Central memory CD4-positive, alpha-beta T cell (primary cell): ENCODE measurements around the gene WSB1.
A peak's percentile ranks its signal among the peaks of the same experiment; 100 is the strongest.

Experiments used
- DNase-seq: peaks from one replicate; pipeline ENCODE4 v3.0.0; 2022

The WSB1 gene

DNA sequence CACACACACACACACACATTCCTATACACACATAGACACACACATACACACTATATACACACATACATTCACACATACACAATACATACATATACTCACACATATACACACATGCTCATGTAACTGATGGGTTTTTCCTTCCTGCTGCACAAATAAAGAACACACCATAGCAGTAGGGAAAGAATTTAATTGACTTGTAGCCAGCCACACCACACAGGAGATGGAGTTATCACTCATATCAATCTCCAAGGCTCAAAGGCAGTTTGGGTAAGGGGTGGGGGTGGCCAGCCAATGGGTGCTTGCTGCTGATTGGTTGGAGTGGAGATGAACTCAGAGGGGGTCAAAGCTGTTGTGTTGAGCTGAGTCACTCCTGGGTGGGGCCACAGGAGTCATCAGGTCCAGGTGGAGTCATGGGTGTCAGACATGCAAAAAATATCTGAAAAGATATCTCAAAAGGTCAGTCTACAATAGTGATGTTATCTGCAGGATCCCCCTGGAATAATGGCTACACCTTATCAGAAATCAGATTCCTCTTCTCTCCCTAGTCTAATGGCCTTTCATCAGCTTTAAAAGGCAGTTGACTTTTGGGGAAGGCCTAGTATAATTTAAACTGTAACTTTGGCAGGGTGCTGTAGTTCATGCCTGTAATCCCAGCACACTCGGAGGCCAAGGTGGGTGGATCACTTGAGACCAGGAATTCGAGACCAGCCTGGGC lies 46.1 kb downstream of the WSB1 start:
- DNase-seq: no peak

DNA sequence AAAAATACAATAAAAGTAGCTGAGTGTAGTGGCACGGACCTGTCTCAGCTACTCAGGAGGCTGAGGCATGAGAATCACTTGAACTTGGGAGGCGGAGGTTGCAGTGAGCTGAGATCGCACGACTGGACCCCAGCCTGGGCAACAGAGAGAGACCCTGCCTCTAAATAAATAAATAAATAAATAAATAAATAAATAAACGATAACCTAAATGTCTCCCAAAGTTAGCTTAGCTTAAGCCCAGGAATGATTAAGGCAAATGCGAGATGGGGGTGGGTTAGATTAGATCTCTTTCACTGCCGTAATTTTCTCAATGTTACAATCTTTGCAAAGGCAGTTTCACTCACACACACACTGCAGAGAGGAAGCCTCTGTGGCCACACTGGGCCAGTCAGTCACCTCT lies 46.7 kb downstream of the WSB1 start:
- DNase-seq: no peak

DNA sequence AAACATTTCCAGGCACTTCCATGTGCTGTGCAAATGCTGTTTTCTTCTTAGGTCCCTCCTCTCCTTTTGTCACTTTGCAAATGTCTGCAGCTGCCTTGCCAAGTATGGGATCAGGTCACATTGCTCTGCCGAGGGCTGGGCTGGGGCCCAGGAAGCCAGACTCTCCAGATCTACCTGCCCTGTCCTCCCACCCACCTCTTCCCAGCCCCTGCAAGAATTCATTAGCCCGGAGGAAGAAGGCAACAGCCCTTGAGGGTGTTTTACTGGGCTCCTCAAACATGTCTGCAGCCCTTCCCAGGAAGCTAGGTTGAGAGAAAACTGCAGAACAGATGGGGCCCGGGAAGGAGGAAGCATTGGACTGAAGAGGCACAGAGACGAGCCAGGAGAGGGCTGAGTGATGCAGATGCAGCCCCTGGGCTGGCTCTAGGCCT lies 47.1 kb downstream of the WSB1 start:
- no peak for DNase-seq

DNA sequence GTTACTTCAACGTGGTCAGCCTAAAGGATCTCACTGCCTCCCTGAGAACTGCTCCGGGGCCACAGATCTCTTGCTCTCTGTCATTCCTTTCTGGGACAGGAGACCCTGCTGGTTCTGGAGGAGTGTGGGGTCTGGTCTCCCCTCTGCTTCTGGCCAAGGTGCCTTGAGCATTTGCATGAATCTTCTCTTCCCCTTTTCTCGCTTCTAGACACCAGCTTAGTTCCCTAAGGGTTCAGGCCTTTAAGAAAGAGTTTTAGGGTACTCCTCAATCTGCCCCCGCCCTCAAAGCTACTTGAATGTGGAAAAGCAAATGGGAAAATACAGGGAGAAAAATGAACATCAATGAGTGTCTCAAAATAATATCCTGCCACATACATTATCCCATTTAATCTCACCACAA lies 48.1 kb downstream of the WSB1 start:
- no peak for DNase-seq

DNA sequence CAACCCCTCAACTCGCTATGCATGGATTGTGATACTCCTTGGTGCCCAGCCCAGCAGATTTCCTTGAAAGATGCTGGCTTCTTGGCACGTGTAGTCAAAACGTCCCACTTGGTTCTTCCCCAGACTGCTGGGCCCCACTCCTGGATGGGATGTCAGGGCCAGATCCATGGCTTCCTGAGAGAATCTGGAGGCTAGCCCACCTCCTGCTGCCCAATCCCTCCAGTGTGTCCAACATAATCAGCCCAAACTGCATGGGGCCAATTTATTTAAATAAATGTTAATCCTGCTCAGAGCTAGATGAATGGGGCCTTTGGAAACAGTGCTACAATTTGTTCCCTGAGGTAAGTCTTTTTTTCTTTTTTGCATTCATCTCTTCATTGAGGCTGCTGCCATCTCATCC lies 49.4 kb downstream of the WSB1 start:
- DNase-seq: no peak

DNA sequence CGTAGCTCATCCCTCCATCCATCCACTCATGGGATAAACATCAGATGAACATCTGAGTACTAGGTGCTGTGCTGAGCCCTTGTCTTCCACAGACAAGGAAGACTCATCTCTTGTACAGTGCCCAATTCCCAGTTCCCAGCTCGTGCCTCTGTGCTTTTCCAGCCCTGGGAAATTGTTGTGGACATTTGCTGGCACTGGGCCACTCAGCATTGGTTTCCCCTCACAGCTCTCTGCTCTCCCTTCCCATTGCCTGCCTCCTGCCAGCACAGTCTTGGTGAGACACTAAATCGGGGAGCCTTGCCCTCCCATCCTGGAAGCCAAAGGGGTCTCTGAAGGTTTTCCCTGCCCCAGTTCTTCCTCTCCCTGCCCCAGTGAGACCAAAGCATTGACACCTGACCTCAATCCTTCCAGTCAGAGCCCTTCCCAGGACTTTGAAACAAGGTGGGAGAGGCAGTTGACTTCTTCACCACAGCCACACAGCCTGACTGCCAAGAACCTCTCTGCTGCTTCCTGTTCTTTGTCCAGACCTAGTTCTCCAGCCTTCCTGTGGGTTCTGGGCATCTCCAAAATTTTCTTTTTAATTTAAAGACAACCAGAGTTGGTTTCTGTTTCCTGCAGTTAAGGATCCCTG lies 50.2 kb downstream of the WSB1 start:
- no peak for DNase-seq

DNA sequence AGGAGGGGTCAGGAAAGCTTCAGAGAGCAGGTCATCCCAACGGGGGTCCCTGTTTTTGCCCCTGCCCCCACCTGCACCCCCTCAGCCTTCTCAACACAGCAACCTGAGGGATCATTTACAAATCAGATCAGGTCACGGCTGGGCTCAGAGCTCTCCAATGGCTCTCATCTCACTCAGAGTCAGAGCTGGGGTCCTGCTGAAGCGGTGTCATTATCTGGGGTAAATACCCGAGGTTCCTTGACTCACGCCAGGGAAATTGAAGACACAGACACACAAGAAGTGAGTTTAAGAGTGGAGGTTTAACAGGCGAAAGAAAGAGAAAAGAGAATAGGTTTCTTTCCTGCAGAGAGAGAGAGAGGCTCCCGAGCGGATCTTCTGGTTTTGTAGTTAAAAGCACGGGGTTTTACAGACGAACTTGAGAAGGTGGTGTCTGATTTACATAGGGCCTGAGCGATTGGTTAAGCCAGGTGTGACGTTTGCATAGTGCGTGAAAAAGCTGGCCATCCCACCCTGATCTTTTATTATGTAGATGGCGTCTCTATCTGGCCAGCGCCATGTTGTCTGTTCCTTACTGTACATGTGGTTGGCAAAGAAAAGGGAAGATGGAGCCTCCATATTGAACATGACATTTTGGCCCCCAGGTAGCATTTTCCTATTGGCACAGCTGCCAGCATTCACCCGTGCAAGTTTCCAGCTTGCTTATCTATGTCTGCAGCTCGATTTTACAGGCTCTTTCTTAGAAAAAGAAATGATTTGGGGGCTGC lies 51.4 kb downstream of the WSB1 start:
- DNase-seq: no peak

DNA sequence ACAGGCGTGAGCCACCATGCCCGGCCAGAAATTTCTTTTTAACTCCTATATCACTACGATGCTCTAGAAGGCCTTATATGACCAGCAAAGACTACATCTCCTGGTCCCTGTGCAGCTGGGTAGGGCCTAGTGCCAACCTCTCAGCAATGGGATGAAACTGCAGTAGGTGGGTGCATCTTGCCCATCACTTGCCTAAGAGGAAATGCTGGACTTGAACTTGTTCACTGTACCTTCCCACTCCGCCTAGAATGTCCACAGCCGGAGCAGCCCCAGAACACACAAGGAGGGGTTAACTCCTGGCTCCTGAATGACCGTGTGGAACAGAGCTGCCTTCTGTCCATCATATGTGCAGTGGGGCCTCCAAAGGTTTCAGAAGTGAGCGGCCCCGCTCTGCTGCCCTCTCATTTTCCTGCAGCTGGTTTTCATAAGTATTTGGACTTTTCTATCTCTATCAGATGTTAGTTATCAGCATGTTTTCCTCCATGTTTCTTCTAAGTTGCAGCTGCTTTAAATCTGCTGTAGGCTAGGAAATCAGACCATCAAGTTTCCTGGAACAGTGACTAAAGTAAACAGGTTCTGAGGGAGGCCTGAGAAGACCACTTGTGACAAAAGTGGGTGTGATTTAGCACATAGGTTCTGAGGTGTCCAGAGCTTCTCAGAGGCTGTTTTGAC lies 52.5 kb downstream of the WSB1 start:
- no peak for DNase-seq

DNA sequence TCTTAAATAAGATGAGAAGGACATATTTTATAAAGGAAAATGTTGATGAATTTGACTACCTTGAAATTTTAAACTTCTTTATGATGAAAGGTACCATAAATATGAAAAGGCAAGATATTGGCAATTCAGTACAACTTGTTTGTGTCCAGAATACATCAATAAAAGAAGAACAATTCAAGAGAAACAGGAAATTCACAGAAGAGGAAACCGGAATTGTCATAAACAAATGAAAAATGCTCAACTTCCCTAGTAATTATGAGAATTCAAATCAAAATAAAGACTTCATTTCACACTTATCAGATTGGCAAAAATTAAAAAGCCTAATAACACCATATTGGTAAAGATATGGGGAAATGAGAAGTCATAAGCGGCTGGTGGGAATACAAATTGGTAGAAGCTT lies 54.3 kb downstream of the WSB1 start:
- DNase-seq: no peak

DNA sequence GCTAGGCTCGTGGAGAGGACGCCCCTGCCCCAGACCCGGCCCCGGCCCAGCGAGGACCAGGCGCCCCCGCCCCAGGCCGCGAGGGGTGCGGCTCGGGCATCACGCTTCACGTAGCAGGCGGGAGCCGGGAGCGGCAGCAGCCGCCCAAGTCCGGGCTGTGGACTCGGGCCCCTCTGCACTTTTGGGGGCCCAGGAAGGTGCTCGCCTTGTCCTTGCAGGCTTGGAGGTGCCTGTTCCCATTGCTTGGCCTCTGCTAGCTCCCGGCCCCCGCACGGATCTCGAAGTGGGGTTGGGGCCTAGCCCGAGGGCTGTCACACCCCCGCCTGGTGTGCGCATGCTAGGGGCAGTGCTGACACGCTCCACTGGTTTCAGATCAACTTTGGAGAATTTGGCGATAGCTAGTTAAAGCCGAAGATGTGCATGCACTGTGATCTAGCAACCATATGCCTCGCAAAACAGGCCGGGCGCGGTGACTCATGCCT lies 55.7 kb downstream of the WSB1 start:
- DNase-seq: no peak

DNA sequence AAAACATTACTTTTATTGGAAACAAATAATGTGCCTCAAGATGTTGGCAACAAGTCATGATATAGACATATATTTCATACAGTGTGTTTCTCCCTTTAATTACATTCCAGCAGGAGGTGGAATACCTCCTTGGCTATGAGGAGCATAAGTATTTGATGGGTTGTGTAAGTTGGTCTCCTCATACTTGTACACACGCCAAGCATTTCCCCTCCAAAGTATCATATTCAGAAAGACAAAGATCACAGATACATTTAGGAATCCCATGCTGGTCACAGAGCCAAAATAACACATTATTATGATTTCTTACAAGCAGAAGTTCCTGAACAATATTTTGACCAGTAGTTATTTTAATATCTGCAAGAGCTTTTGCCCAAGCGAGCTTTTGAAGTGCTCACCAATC lies 57.8 kb downstream of the WSB1 start:
- no peak for DNase-seq

DNA sequence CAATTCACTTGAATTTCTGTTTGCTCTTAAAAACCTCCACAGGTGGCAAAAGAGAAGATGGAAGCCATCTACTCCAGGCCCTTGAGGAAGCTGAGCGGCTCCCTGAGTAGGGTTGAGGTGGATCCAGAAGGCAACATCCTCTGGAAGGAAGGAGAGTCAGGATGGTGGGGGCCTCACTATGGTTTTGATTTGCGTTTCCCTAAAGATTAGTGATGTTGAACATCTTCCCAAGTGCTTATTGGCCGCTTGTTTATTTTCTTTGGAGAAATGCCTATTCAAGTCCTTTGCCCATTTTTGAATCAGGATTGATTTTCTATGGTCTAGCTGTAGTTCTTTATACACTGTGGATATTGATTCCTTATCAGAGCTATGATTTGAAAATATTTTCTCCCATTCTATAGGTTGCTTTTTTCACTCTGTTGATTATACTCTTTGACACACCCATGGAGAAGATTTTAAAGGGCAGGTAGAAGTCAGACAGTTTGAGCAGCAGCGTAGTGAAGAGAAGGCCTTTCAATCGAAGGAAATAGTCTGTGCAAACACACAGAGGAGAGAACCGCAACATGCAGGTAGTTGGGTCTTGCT lies 58.6 kb downstream of the WSB1 start:
- no peak for DNase-seq

DNA sequence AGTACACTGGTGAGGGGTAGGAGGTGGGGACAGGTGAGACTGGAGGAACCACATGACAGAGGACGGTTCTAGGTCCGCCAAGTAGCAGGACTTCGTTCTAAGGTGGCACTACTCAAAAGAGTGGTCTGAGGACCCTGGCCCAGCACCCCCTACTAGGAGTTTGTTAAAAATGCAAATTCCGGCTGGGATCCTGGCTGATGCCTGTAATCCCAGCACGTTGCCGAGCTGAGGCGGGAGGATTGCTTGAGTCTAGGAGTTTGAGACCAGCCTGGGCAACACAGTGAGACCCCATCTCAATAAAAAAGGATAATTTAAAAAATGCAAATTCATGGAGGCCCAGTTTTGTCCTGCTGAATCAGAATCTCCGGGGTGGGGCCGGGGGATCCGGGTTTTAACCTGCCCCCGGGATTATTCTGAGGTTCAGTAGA lies 59.1 kb downstream of the WSB1 start:
- DNase-seq: no peak

DNA sequence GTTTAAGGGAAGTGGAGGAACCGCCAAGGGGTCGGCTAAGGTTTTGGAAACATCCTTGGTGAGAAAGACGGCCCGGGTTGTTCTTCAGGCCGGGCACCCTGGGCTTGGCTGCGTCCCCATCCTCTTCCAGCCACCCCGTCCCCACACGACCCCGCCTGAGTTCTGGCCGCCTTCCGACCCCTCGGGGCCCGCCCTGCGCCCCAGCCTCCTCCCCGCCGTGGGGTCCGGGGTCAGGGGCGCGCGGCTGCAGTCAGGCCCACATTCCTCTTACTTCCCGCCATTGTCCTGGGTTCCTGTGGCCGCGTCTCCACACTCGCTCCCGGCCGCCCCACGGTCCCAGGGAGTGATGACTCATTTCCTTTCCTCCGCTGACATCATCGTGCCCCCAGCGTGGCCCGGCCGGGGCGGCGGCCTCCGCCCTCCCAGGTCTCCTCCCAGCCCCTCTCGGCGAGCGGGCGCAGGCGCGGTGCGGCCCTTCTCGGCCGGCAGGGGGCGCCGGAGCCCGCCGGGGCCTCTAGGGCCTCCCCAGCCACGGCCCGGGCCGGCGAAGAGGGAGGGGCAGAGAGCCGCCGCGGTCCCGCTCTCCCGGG lies 59.6 kb downstream of the WSB1 start:
- peak; percentile 82 for DNase-seq

DNA sequence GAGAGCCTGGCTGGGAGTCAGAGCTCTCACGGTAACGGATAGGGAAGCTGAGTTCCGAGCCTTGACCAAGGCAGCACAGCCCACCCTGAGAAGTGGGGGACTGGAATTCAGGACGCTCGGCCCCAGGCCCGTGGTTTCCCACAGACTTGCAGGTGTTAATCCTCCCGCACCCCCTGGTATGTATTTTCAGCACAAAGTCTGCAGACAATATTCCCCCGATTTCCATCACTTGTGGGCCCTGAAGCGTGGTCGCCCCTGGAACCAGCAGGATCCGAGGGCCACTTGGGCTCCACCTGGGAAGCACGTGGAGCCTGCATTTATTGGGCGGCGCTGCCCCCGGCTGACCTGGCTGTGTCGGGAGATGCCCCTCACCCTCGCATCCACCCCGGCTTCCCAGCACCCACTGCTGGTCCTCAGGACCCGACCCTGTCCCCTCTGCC lies 60.2 kb downstream of the WSB1 start:
- DNase-seq: no peak

DNA sequence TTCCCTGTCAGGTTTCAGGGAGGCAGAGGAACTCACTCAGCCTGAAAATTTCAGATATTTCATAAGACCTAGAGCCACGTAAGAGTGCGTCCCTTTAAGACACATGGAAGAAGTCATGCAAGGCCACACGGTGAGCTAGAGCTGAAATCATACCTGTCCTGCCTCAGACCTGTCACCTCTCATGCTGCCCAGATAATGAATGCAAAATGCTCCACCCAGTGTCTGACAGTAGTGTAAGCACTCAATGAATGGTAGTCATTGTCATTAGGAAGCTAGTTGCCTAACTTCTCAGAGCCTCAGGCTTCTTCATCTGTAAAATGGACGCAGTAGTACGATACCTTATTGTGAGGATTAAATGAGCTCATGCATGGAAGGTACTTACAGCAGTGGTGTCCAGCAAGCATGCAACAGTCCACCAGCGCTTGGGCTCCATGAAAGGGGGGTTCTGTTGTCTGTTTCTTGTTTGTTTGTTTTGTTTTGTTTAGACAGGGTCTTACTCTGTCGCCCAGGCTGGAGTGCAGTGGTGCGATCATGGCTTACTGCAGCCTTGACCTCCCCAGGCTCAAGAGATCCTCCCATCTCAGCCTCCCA lies 60.7 kb downstream of the WSB1 start:
- no peak for DNase-seq

DNA sequence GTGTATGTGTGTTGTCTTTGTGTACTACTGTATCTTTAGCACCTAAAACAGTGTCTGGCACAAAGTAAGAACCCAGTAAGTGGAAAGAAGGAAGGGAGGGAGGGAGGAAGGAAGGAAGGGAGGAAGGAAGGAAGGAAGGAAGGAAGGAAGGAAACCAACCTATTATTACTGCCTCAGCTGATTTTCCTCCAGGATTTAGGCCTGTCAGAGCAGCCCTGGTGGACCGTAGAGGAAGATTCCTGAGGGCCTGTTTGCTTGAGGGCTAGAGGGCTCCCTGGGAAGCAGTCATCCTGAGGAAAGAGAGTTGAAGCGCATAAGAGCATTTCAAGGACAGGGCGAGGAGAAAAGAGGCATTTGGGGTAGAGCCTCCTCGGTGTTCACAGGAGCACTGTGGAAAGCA lies 61.5 kb downstream of the WSB1 start:
- DNase-seq: no peak

DNA sequence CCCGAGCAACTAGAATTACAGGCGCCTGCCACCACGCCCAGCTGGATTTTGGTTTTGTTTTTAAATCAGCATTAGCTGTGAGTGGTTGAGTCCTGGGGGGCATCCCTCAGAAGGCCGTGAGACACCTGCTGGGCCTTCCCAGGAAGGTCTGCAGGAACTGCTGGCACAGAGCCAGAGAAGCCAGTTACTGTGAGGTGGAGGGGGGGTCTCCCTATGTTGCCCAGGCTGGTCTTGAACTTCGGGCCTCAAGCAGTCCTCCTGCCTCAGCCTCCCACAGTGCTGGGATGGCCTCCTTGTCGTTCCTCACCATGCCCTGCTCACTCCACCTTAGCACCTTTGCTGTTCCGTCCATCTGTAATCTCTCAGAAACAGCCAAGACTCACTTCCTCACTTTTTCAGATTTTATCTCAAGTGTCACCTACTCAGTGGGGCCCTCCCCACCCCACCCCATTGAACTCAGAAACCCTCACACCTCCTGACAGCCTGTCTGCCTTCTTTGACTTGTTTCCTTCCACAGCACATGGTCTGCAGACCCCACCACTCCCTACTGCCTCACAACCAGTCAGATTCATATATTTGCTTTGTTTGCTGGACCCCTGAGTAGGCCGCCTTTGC lies 62.3 kb downstream of the WSB1 start:
- DNase-seq: no peak

DNA sequence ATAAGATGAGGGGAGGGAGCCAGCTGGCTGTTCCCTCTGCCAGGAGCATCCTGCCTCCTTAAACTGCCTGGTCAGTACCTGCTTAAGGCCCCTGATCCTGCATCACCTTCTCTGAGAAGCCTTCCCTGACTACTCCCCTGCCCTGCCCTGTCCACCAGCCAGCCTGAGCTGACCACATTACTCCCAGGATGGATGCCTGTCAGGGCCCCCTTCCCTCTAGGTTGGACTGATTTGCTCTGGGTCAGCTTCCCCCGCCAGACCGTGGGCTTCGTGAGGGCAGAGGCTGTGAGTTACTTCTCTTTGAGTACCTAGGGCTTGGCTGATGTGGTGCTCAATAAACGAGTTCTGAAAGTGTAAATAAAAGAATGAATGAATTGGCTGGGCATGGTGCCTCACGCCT lies 63.3 kb downstream of the WSB1 start:
- DNase-seq: no peak

DNA sequence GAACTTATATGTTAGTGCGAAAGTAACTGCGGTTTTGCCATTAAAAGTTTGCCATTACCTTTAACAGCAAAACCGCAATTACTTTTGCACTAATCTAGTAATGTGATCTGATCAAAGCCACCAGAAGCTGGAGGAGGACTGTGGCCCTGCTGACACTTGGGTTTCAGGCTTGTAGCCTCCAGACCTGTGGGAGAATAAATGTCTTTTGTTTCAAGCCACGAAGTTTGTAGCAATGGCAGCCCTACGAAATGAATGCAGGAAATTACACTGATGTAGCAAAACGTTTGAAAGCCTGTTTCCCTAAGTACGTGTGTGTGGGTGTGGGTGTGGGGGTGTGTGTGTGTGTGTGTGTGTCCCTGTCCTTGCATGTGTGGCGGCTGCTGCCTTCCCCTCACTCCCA lies 66.6 kb downstream of the WSB1 start:
- DNase-seq: no peak

DNA sequence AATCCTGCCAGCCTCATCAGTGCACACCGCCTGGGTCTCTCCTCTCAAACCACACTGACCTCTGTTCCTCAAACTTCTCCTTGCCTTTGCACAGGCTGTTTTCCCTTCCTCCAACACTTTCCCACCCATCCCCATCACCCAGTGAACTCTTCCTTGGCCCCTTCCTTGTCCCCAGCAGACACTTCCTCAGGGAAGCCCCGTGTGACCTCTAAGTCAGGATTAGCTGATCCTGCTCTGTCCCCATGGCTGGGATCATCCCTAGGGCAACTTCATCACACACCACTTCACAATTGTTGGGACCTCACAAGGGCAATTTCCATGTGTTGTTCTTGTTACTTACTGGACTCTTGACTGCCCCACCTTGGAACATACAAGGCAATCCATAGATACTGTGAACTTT lies 67.8 kb downstream of the WSB1 start:
- DNase-seq: no peak

DNA sequence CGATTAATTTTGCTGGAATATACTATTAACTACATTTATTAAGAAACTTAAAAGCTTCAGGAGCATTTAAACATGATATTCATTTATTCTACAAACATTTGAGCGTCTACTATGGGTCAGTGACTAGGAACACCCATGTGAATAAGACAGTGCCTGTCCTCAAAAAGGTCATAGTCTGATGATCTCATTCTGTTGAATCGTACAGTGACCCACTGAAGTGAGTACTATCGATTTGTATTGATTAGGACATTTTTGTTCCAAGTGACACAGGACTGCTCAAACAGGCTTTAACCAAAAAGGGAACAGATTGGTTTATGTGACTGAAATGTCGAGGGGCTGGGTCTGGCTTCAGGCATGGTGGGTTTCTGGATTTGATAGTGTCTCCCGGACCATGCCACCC lies 68.6 kb downstream of the WSB1 start:
- no peak for DNase-seq
